PC-9 (cell line): Measurements from ENCODE around the gene NME9. TPM values are rescaled to one million over a fixed set of nuclear protein-coding genes. Genes with fewer than 3 reads are reported as not detected.
"Not testable (repeated sequence)": the region's sequence is repeated elsewhere in the genome, so short reads cannot be mapped to it uniquely, and the experiment has no call there.

Experiments
- BruUV-seq: library from RNA; stranded (reverse); fragments of 400-500 nt; replicated peaks from 2 replicates; lab custom pipeline; 2021; lab: Mats Ljungman, UMichigan
- CTCF ChIA-PET: fragments of 300-600 bp; sonication (Branson Sonifier 250); formaldehyde crosslinking; loops from one replicate; lab custom pipeline; 2022; ENCODE audit warnings: antibody characterized with exemption; lab: Charles Lee
- POLR2A ChIA-PET: fragments of 300-600 bp; sonication (Branson Sonifier 250); formaldehyde crosslinking; loops from one replicate; lab custom pipeline; 2022; ENCODE audit warnings: antibody characterized with exemption; ENCODE audit not compliant: unreplicated experiment; lab: Charles Lee
- DNase-seq, 2 experiments: peaks; one replicate each; pipeline versions ENCODE4 v3.0.0 to v3.0.0-alpha.2; 2015 to 2022; ENCODE audit warnings: mixed read lengths in 1 of 2
- H2AFZ ChIP-seq: fragments of 200-600 bp; sonication (generic); 2 replicates; pipeline ENCODE4 v1.8.1; 2017; ENCODE audit warnings: antibody characterized with exemption
- H3F3A ChIP-seq: fragments of 200-600 bp; sonication (generic); 2 replicates; pipeline ENCODE4 v1.8.1; 2017; ENCODE audit warnings: antibody characterized with exemption, mild to moderate bottlenecking, low read depth; ENCODE audit not compliant: insufficient read depth
- H3K27ac ChIP-seq: fragments of 200-600 bp; sonication (generic); 2 replicates; pipeline ENCODE4 v1.6.1; 2016; ENCODE audit warnings: mixed run types
- H3K27me3 ChIP-seq: fragments of 200-600 bp; sonication (generic); 2 replicates; pipeline ENCODE4 v1.6.1; 2016; ENCODE audit warnings: low read depth, mixed run types; ENCODE audit not compliant: insufficient read depth
- H3K36me3 ChIP-seq: fragments of 200-600 bp; sonication (generic); 2 replicates; pipeline ENCODE4 v1.6.1; 2016; ENCODE audit warnings: low read depth, mixed run types
- H3K4me1 ChIP-seq: fragments of 200-600 bp; sonication (generic); replicated peaks from 2 replicates; pipeline ENCODE4 v1.6.1; 2016; ENCODE audit warnings: mixed run types; ENCODE audit not compliant: insufficient read depth
- H3K4me2 ChIP-seq: fragments of 200-600 bp; sonication (generic); 2 replicates; pipeline ENCODE4 v1.6.1; 2017; ENCODE audit warnings: mixed run types
- H3K4me3 ChIP-seq: fragments of 200-600 bp; sonication (generic); 2 replicates; pipeline ENCODE4 v1.6.1; 2016; ENCODE audit warnings: mixed run types
- H3K79me2 ChIP-seq: fragments of 200-600 bp; sonication (generic); 2 replicates; pipeline ENCODE4 v1.6.1; 2017; ENCODE audit warnings: low read depth, mixed run types
- H3K9me2 ChIP-seq: fragments of 200-600 bp; sonication (generic); 2 replicates; pipeline ENCODE4 v1.8.1; 2017; ENCODE audit warnings: mild to moderate bottlenecking; ENCODE audit not compliant: insufficient read depth
- H3K9me3 ChIP-seq: fragments of 200-600 bp; sonication (generic); 2 replicates; pipeline ENCODE4 v1.8.1; 2016; ENCODE audit warnings: low read depth; ENCODE audit not compliant: insufficient read depth
- H4K20me1 ChIP-seq: fragments of 200-600 bp; sonication (generic); 2 replicates; pipeline ENCODE4 v1.8.1; 2017; ENCODE audit not compliant: insufficient read depth
- EZH2 ChIP-seq: fragments of 200-600 bp; sonication (generic); IDR thresholded peaks from 2 replicates; pipeline ENCODE4 v1.8.0; 2017; ENCODE audit warnings: antibody characterized with exemption, low read depth
- intact Hi-C: fragments of 100-400 bp; cut with micrococcal nuclease; formaldehyde crosslinking; loops from one replicate; pipeline ENCODE4 v1.10.0; 2022; ENCODE audit not compliant: unreplicated experiment
- total RNA-seq: library from RNA; stranded (reverse); gene quantifications from 2 replicates; pipeline ENCODE4 v1.2.3, GENCODE V29; 2021
- TF ChIP-seq, protein P1 (sequence below): fragments of 200-600 bp; sonication (generic); conservative IDR thresholded peaks from 2 replicates; pipeline ENCODE4 v1.6.1; 2017; ENCODE audit warnings: mixed run types, antibody characterized with exemption, mild to moderate bottlenecking, moderate library complexity

The NME9 gene
- total RNA-seq, 1 experiment from 2014 or later = not detected

DNA sequence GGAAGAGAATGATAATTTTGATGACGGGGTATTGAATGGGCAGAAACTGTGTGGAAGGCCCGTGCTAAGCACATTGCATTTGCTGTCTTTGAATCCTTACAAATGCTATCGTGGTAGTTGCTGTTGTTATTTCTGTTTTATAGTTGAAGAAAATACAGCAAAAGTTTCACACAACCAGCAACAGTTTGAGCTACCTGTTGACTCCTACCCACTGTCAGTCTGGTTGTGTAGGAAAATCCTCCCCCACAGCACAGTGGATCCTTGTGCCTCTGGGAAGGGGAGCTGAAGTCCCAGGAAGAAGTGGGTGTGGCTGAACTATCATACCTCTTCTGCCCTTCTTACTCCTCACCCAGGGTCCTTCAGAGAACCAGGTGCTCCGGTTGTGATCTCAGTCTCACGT lies 48.2 kb upstream of the NME9 start:
- Histone ChIP-seq H4K20me1 (no peaks in the 10 kb centered on the region), H3F3A (no peaks in the 10 kb centered on the region), H3K9me3 (no peaks in the 10 kb centered on the region), H3K4me3 (no peak overlapping the region), H3K27ac (no peak overlapping the region), H3K27me3 (no peaks in the 10 kb centered on the region), H2AFZ (no peak overlapping the region), H3K4me1 (no peaks in the 10 kb centered on the region), H3K36me3 (no peaks in the 10 kb centered on the region), H3K9me2 (no peaks in the 10 kb centered on the region), H3K4me2 (no peak overlapping the region), H3K79me2 (no peaks in the 10 kb centered on the region)
- ChIA-PET CTCF (no interaction called here), POLR2A (no interaction called here)
- DNase-seq = no peak
- no TSS peak for BruUV-seq
- intact Hi-C loops = no loop called here
- TF ChIP-seq, protein P1, sequence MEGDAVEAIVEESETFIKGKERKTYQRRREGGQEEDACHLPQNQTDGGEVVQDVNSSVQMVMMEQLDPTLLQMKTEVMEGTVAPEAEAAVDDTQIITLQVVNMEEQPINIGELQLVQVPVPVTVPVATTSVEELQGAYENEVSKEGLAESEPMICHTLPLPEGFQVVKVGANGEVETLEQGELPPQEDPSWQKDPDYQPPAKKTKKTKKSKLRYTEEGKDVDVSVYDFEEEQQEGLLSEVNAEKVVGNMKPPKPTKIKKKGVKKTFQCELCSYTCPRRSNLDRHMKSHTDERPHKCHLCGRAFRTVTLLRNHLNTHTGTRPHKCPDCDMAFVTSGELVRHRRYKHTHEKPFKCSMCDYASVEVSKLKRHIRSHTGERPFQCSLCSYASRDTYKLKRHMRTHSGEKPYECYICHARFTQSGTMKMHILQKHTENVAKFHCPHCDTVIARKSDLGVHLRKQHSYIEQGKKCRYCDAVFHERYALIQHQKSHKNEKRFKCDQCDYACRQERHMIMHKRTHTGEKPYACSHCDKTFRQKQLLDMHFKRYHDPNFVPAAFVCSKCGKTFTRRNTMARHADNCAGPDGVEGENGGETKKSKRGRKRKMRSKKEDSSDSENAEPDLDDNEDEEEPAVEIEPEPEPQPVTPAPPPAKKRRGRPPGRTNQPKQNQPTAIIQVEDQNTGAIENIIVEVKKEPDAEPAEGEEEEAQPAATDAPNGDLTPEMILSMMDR = no peak
- TF ChIP-seq EZH2 = no peak

DNA sequence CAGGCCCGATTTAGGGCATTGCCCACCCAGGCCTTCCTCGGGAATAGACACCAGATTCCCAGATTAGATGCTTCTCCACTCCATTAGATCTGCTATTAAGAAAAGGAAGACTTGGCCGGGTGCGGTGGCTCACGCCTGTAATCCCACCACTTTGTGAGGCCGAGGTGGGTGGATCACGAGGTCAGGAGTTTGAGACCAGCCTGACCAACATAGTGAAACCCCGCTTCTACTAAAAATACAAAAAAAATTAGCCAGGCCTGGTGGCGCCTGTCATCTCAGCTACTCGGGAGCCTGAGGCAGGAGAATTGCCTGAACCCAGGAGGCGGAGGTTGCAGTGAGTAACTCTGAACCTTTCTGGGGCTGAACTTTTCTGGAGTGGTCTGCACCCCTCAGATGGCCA lies 47.6 kb upstream of the NME9 start:
- H4K20me1 ChIP-seq, CTCF ChIA-PET, H2AFZ ChIP-seq, DNase-seq, H3K27ac ChIP-seq, BruUV-seq, H3K27me3 ChIP-seq, H3K4me3 ChIP-seq, H3K36me3 ChIP-seq, POLR2A ChIA-PET, H3K4me1 ChIP-seq, H3K9me3 ChIP-seq, H3K4me2 ChIP-seq, H3F3A ChIP-seq, H3K9me2 ChIP-seq, H3K79me2 ChIP-seq, intact Hi-C loops: not testable (repeated sequence)

DNA sequence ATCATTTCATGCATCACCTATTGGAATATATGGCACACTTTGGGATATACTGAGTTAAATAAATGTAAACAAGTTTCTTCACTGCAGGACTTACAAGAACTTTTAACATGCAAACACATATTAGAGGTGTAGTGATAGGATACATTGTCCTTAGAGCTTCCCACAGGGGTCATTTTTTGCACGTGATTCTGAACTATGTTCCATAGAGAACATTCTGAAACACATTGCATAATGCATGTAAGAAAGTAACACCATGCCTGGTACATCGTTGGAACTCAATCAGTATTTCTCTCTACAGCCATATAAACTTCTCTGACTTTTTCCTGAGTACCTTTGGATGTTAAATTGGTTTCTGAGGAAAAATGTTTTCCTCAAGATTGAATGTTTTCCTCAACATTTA lies 47.0 kb upstream of the NME9 start:
- no peaks in the 10 kb centered on the region for H3K4me1 ChIP-seq
- H3K36me3 ChIP-seq = no peaks in the 10 kb centered on the region
- intact Hi-C loops = no loop called here
- no TSS peak for BruUV-seq
- DNase-seq = no peak
- H3K4me3 ChIP-seq = no peak overlapping the region
- H3K27ac ChIP-seq = no peak overlapping the region
- no peaks in the 10 kb centered on the region for H3K79me2 ChIP-seq
- no peak overlapping the region for H2AFZ ChIP-seq
- H3K9me3 ChIP-seq = no peaks in the 10 kb centered on the region
- no peaks in the 10 kb centered on the region for H3F3A ChIP-seq
- POLR2A ChIA-PET = no interaction called here
- H3K9me2 ChIP-seq = no peaks in the 10 kb centered on the region
- CTCF ChIA-PET = interaction anchor here (0.6 kb wide), 1 partner anchor 26 kb away, joined by 3 read pairs; no protein-coding TSS in a partner anchor
- H3K27me3 ChIP-seq = no peaks in the 10 kb centered on the region
- H4K20me1 ChIP-seq = no peaks in the 10 kb centered on the region
- TF ChIP-seq, protein P1 = no peak
- TF ChIP-seq EZH2 = no peak
- no peak overlapping the region for H3K4me2 ChIP-seq

DNA sequence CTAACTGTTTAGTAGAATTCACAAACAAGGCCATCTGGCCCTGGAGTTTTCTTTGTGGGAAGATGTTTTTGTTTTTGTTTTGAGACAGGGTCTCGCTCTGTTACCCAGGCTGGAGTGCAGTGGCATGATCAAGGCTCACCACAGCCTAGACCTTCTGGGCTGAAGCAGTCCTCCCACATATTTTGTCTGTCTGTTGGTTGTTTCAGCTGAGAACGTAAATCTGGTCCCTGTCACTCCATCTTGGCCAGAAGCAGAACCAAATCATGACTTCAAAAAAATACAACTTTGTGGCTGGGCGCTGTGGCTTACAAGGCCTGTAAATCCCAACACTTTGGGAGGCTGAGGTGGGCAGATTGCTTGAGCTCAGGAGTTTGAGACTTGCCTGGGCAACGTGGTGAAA lies 45.8 kb upstream of the NME9 start:
- Histone ChIP-seq H3K4me1 (no peaks in the 10 kb centered on the region), H3K4me2 (no peak overlapping the region), H3K36me3 (no peaks in the 10 kb centered on the region), H3K4me3 (no peak overlapping the region), H3K9me3 (no peaks in the 10 kb centered on the region), H2AFZ (no peak overlapping the region), H4K20me1 (no peaks in the 10 kb centered on the region), H3K27me3 (no peaks in the 10 kb centered on the region), H3K27ac (no peak overlapping the region), H3K9me2 (no peaks in the 10 kb centered on the region), H3F3A (no peaks in the 10 kb centered on the region), H3K79me2 (no peaks in the 10 kb centered on the region)
- no peak for TF ChIP-seq EZH2
- TF ChIP-seq, protein P1 = no peak
- intact Hi-C loops = no loop called here
- POLR2A ChIA-PET = no interaction called here
- no TSS peak for BruUV-seq
- CTCF ChIA-PET = no interaction called here
- DNase-seq = no peak
